ENCODE measurements around the gene SLC12A7. TPM values are rescaled to one million over a fixed set of nuclear protein-coding genes. Genes with fewer than 3 reads are reported as not detected.

SLC12A7 gene
- total RNA-seq, 1 experiment from 2014 or later = 30.8 TPM

DNA sequence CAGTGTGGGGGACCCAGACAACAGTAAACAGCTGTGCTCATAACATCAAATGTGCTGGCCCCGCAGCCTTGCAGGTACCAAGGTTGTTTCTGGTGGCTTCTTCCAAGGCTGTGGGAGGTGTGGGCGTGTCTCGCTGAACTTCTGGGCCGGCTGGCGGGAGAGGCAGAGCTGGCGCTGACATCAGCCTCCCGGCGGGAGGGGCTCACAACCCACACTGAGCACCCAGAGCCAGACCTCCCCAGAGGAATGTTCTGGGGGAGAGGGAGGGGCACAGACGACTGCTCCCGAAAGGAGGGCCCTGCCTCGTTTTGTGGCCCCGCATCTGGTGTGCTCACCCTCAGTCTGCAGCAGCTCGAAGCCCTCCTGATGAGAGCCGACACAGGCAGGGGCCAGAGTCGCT, 6.9 kb upstream of the SLC12A7 start:
- Histone ChIP-seq H3K27me3 (ENCODE audit: insufficient read depth, low read length) (no peaks in the 10 kb centered on the region), H3K79me2 (ENCODE audit: insufficient read depth, low read length) (no peaks in the 10 kb centered on the region), H2AK5ac (ENCODE audit: insufficient read length, low read length) (no peak overlapping the region), H2AFZ (ENCODE audit: low read length) (no peak overlapping the region), H4K20me1 (ENCODE audit: control insufficient read depth, insufficient read depth, insufficient read length) (no peaks in the 10 kb centered on the region), H3T11ph (ENCODE audit: low read length) (no peak overlapping the region), H2BK15ac (ENCODE audit: low read depth, low read length) (no peak overlapping the region), H3K79me1 (ENCODE audit: insufficient read depth, low read depth, low read length, poor library complexity, severe bottlenecking) (no peaks in the 10 kb centered on the region), H3K18ac (ENCODE audit: insufficient read length, low read depth, low read length) (no peak overlapping the region), H3K27ac (ENCODE audit: insufficient read length, low read depth, low read length) (no peak overlapping the region), H3K56ac (ENCODE audit: insufficient read length, low read depth, low read length) (no peak overlapping the region), H4K8ac (replicated peaks; ENCODE audit: insufficient read length, low read depth, low read length) (no peak overlapping the region), H3K14ac (ENCODE audit: insufficient read depth, low read length) (no peak overlapping the region), H3K9ac (ENCODE audit: extremely low read depth, insufficient read length, low read length) (no peak overlapping the region), H3K9me3 (ENCODE audit: control insufficient read depth, low read depth, low read length) (no peaks in the 10 kb centered on the region), H3K4ac (ENCODE audit: low read depth, low read length) (no peak overlapping the region), H2BK120ac (ENCODE audit: low read depth, low read length, poor library complexity, severe bottlenecking) (no peak overlapping the region), H2BK20ac (ENCODE audit: low read depth, low read length, poor library complexity, severe bottlenecking) (no peak overlapping the region), H3K4me2 (ENCODE audit: insufficient read depth, insufficient read length, low read length) (no peak overlapping the region), H2BK12ac (ENCODE audit: insufficient read length, low read depth, low read length) (no peak overlapping the region), H2BK5ac (ENCODE audit: insufficient read length, low read length) (no peak overlapping the region), H4K91ac (ENCODE audit: insufficient read length, low read depth, low read length) (no peak overlapping the region), H3K23me2 (ENCODE audit: insufficient read length, low read depth, low read length, poor library complexity, severe bottlenecking) (no peaks in the 10 kb centered on the region), H4K5ac (ENCODE audit: insufficient read length, low read depth, low read length) (no peak overlapping the region), H3K23ac (ENCODE audit: insufficient read length, low read depth, low read length) (no peak overlapping the region), H3K4me1 (ENCODE audit: insufficient read depth, low read length) (no peaks in the 10 kb centered on the region)
- no peaks in the 10 kb centered on the region for H3K36me3 Mint-ChIP-seq (ENCODE audit: insufficient read depth in 1 of 3, low read depth in 3 of 3)
- no peak for DNase-seq
- peaks cover 15% of the 10 kb centered on the region for H3K27me3 Mint-ChIP-seq (ENCODE audit: low read depth)
- no peaks in the 10 kb centered on the region for H3K9me3 Mint-ChIP-seq
- peaks cover 13 to 30% of the 10 kb centered on the region in 2 experiments for H3K4me1 Mint-ChIP-seq
- no CpG with 5 or more reads among the region's 15 CpGs for WGBS (ENCODE audit: extremely low coverage, insufficient read length, low lambda C conversion rate)
- TF ChIP-seq, protein P1, sequence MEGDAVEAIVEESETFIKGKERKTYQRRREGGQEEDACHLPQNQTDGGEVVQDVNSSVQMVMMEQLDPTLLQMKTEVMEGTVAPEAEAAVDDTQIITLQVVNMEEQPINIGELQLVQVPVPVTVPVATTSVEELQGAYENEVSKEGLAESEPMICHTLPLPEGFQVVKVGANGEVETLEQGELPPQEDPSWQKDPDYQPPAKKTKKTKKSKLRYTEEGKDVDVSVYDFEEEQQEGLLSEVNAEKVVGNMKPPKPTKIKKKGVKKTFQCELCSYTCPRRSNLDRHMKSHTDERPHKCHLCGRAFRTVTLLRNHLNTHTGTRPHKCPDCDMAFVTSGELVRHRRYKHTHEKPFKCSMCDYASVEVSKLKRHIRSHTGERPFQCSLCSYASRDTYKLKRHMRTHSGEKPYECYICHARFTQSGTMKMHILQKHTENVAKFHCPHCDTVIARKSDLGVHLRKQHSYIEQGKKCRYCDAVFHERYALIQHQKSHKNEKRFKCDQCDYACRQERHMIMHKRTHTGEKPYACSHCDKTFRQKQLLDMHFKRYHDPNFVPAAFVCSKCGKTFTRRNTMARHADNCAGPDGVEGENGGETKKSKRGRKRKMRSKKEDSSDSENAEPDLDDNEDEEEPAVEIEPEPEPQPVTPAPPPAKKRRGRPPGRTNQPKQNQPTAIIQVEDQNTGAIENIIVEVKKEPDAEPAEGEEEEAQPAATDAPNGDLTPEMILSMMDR (conservative IDR thresholded peaks at IDR 0.05) = no peak
- H3K4me3 Mint-ChIP-seq = no peak overlapping the region
- no peak overlapping the region for H3K27ac Mint-ChIP-seq

Data from H9 (cell line).